Kidney (tissue), 14 donors: ENCODE measurements around the gene ADAMTS9. TPM values are rescaled to one million over a fixed set of nuclear protein-coding genes. Genes with fewer than 3 reads are reported as not detected.

Experiments
- DNase-seq, 5 donors: peaks; one replicate each; pipeline ENCODE4 v3.0.0-alpha.2; 2013 to 2020
- FAIRE-seq: peaks from 2 replicates; lab custom pipeline; 2012; peaks lifted over from hg19 to GRCh38; lab: Jason Lieb, UNC
- H3K27ac ChIP-seq, 2 donors: one replicate each; pipeline ENCODE4 v1.7.0; 2013; ENCODE audit warnings: low read depth in 2 of 2, low read length in 2 of 2, inconsistent platforms in 1 of 2
- H3K27me3 ChIP-seq: one replicate; pipeline ENCODE4 v1.7.1; 2013; ENCODE audit warnings: low read length, inconsistent platforms; ENCODE audit not compliant: control insufficient read depth, insufficient read depth
- H3K36me3 ChIP-seq, 3 donors: one replicate each; pipeline versions ENCODE4 v1.7.0 to v1.7.1; 2013; ENCODE audit warnings: low read length in 3 of 3, control low read depth in 1 of 3, inconsistent platforms in 1 of 3; ENCODE audit not compliant: insufficient read depth in 3 of 3, control insufficient read depth in 2 of 3
- H3K4me1 ChIP-seq, 3 donors: one replicate each; pipeline versions ENCODE4 v1.7.0 to v1.7.1; 2013; ENCODE audit warnings: low read length in 3 of 3, inconsistent platforms in 1 of 3, low read depth in 1 of 3; ENCODE audit not compliant: control insufficient read depth in 2 of 3, insufficient read depth in 2 of 3
- H3K4me3 ChIP-seq, 3 donors: one replicate each; pipeline versions ENCODE4 v1.7.0 to v1.8.1; 2013; ENCODE audit warnings: low read length in 3 of 3, control low read depth in 1 of 3, inconsistent platforms in 1 of 3
- H3K9ac ChIP-seq, 3 donors: one replicate each; pipeline versions ENCODE4 v1.7.0 to v1.7.1; 2013; ENCODE audit warnings: low read length in 3 of 3, control low read depth in 1 of 3, inconsistent platforms in 1 of 3
- H3K9me3 ChIP-seq, 3 donors: one replicate each; pipeline versions ENCODE4 v1.7.0 to v1.7.1; 2013; ENCODE audit warnings: low read length in 3 of 3, control low read depth in 1 of 3, inconsistent platforms in 1 of 3; ENCODE audit not compliant: control insufficient read depth in 2 of 3, insufficient read depth in 1 of 3
- CTCF ChIP-seq: IDR thresholded peaks from 3 replicates; pipeline ENCODE4 v1.5.1; 2012; ENCODE audit warnings: mild to moderate bottlenecking, moderate library complexity, borderline replicate concordance; ENCODE audit not compliant: insufficient read depth; ENCODE audit errors: extremely low read depth
- intact Hi-C: fragments of 100-400 bp; cut with DNase I; formaldehyde crosslinking; loops from one replicate; pipeline ENCODE4 v1.11.1; 2022
- polyA plus RNA-seq: library from polyadenylated mRNA; stranded (reverse); fragments of 350-450 nt; fragmentation: Illumina TruSeq; extraction: RNeasy Lipid Tissue Mini Kit (QIAGEN cat#74804); gene quantifications from one replicate; pipeline ENCODE4 v1.2.3, GENCODE V29; 2014; ENCODE audit warnings: low read depth, low replicate concordance; ENCODE audit not compliant: insufficient read depth
- total RNA-seq: library from RNA; stranded (reverse); fragmentation: NEBNext Ultra II Directional; extraction: Animal tissue kit (Norgen Biotek cat#: 25700); gene quantifications from one replicate; pipeline ENCODE4 v1.2.1, GENCODE V29; 2021
- donor health status: control.
- donor health status: control.
- donor health status: control.
- donor health status: control.
- donor health status: control.
- donor health status: DM: yes; HTN: yes; CAD: no.
- donor health status: Normal renal cell carcinoma (clear cell type).

Gene ADAMTS9
- total and polyA plus RNA-seq, 2 donors from 2014 or later = 25.0 to 117 TPM

GRCh38 chr3:64574194-64574593, 113.6 kb downstream of the ADAMTS9 start:
- intact Hi-C loops = no loop called here
- H3K36me3 ChIP-seq = peaks cover 0 to 6% (median 2%) of the 10 kb centered on the region in 3 donors
- H3K27ac ChIP-seq = no peak overlapping the region
- no peaks in the 10 kb centered on the region for H3K9me3 ChIP-seq
- no peak overlapping the region for H3K9ac ChIP-seq
- FAIRE-seq (no peak), DNase-seq (no peak)
- H3K27me3 ChIP-seq = no peaks in the 10 kb centered on the region
- H3K4me3 ChIP-seq = no peak overlapping the region
- no peak for TF ChIP-seq CTCF
- peaks cover 0 to 2% (median 0%) of the 10 kb centered on the region in 3 donors for H3K4me1 ChIP-seq

- Histone ChIP-seq H3K27ac (no peak overlapping the region), H3K9ac (no peak overlapping the region), H3K4me1 (peaks cover 0 to 20% (median 6%) of the 10 kb centered on the region in 3 donors), H3K27me3 (no peaks in the 10 kb centered on the region), H3K4me3 (no peak overlapping the region), H3K9me3 (no peaks in the 10 kb centered on the region), H3K36me3 (peaks cover 0 to 9% (median 2%) of the 10 kb centered on the region in 3 donors)
- intact Hi-C loops = no loop called here
- DNase-seq (no peak), FAIRE-seq (no peak)
- no peak for TF ChIP-seq CTCF
These were observed 115.8 kb downstream of the ADAMTS9 start for GRCh38 chr3:64571982-64572381.

GRCh38 chr3:64568895-64569517, 118.8 kb downstream of the ADAMTS9 start:
- Histone ChIP-seq H3K36me3 (peaks cover 0 to 9% (median 2%) of the 10 kb centered on the region in 3 donors), H3K27ac (peak overlapping the region in 1 of 2 donors; percentile 42), H3K9ac (no peak overlapping the region), H3K27me3 (no peaks in the 10 kb centered on the region), H3K4me1 (peaks cover 2 to 21% (median 6%) of the 10 kb centered on the region in 3 donors), H3K4me3 (no peak overlapping the region), H3K9me3 (no peaks in the 10 kb centered on the region)
- intact Hi-C loops = no loop called here
- FAIRE-seq (no peak), DNase-seq (no peak)
- TF ChIP-seq CTCF = no peak

- H3K4me3 ChIP-seq = peak overlapping the region in 1 of 3 donors; percentile 41
- H3K9me3 ChIP-seq = no peaks in the 10 kb centered on the region
- intact Hi-C loops = no loop called here
- H3K9ac ChIP-seq = no peak overlapping the region
- FAIRE-seq (no peak), DNase-seq (no peak)
- H3K27me3 ChIP-seq = no peaks in the 10 kb centered on the region
- peaks cover 2 to 21% (median 6%) of the 10 kb centered on the region in 3 donors for H3K4me1 ChIP-seq
- H3K27ac ChIP-seq = peak overlapping the region in 1 of 2 donors; percentile 13
- peaks cover 0 to 9% (median 0%) of the 10 kb centered on the region in 3 donors for H3K36me3 ChIP-seq
- no peak for TF ChIP-seq CTCF
These were observed 120.9 kb downstream of the ADAMTS9 start for GRCh38 chr3:64566859-64567258.
